GM12878 (cell line): ENCODE results near the gene SLC7A1. TPM values are rescaled to one million over a fixed set of nuclear protein-coding genes. Genes with fewer than 3 reads are reported as not detected.

ENCODE experiments used
- ATAC-seq: fragments of 200-7000 bp; cut with Tn5 transposase; 3 replicates; pipeline ENCODE4 v1.9.1; 2020; ENCODE audit warnings: mild to moderate bottlenecking, moderate library complexity
- BruUV-seq: library from RNA; stranded (reverse); fragments of 400-500 nt; replicated peaks from 2 replicates; lab custom pipeline; 2021; lab: Mats Ljungman, UMichigan
- CTCF ChIA-PET: fragments of 300-600 bp; sonication (Branson Sonifier 250); formaldehyde crosslinking; extraction: SDS; loops from one replicate; lab custom pipeline; 2021; ENCODE audit warnings: inconsistent platforms; lab: Yijun Ruan, JAX
- POLR2A ChIA-PET: fragments of 350-600 bp; formaldehyde crosslinking; extraction: SDS; loops from one replicate; lab custom pipeline; 2021; ENCODE audit warnings: inconsistent platforms; lab: Charles Lee
- RAD21 ChIA-PET: fragments of 300-600 bp; sonication (Branson Sonifier 250); formaldehyde crosslinking; loops from one replicate; lab custom pipeline; 2023; ENCODE audit warnings: antibody characterized with exemption; ENCODE audit not compliant: unreplicated experiment; lab: Charles Lee
- SMC1A ChIA-PET: fragments of 300-600 bp; sonication (Branson Sonifier 250); formaldehyde crosslinking; loops from one replicate; lab custom pipeline; 2023; ENCODE audit not compliant: unreplicated experiment, uncharacterized antibody; lab: Charles Lee
- DNase-seq: peaks from one replicate; pipeline ENCODE4 v3.0.0-alpha.2; 2011; ENCODE audit warnings: low read depth, low spot score
- FAIRE-seq: peaks from 3 replicates; lab custom pipeline; 2011; peaks lifted over from hg19 to GRCh38; lab: Jason Lieb, UNC
- H2AFZ ChIP-seq: 2 replicates; pipeline ENCODE4 v1.6.0; 2011; ENCODE audit warnings: low read depth, low read length, control low read depth; ENCODE audit not compliant: control insufficient read depth
- H3K27ac ChIP-seq: 2 replicates; pipeline ENCODE4 v1.5.1; 2011; ENCODE audit warnings: control low read depth; ENCODE audit not compliant: control insufficient read depth, insufficient read depth
- H3K27me3 ChIP-seq, 2 experiments: replicated peaks in 1 of 2; 2 replicates each; pipeline versions ENCODE4 v1.6.0 to v1.6.1; 2011; ENCODE audit warnings: low read length in 1 of 2; ENCODE audit not compliant: control insufficient read depth in 2 of 2, insufficient read depth in 2 of 2
- H3K36me3 ChIP-seq, 2 experiments: 2 replicates each; pipeline ENCODE4 v1.5.1; 2011; ENCODE audit warnings: low read length in 1 of 2; ENCODE audit not compliant: control insufficient read depth in 2 of 2, insufficient read depth in 2 of 2
- H3K4me1 ChIP-seq: 2 replicates; pipeline ENCODE4 v1.6.1; 2011; ENCODE audit warnings: mild to moderate bottlenecking, low read length, moderate library complexity, mixed read lengths; ENCODE audit not compliant: control insufficient read depth, insufficient read depth
- H3K4me2 ChIP-seq: 2 replicates; pipeline ENCODE4 v1.6.0; 2011; ENCODE audit warnings: control low read depth; ENCODE audit not compliant: control insufficient read depth, insufficient read depth
- H3K4me3 ChIP-seq: fragments of 200-600 bp; sonication (generic); 2 replicates; pipeline ENCODE4 v1.5.1; 2016
- H3K79me2 ChIP-seq: 2 replicates; pipeline ENCODE4 v1.6.0; 2011; ENCODE audit warnings: low read length; ENCODE audit not compliant: control insufficient read depth, insufficient read depth
- H3K9ac ChIP-seq: 2 replicates; pipeline ENCODE4 v1.8.0; 2011; ENCODE audit warnings: low read length, control low read depth, mixed read lengths; ENCODE audit not compliant: control insufficient read depth, insufficient read depth
- H3K9me3 ChIP-seq: replicated peaks from 3 replicates; pipeline ENCODE4 v1.5.1; 2011; ENCODE audit warnings: mild to moderate bottlenecking, low read length; ENCODE audit not compliant: control insufficient read depth, insufficient read depth
- H4K20me1 ChIP-seq: 2 replicates; pipeline ENCODE4 v1.6.0; 2011; ENCODE audit not compliant: control insufficient read depth, insufficient read depth
- EZH2 ChIP-seq: IDR thresholded peaks from 2 replicates; pipeline ENCODE4 v1.6.1; 2012; ENCODE audit warnings: low read depth, mild to moderate bottlenecking, control low read depth, inconsistent platforms, low read length, borderline replicate concordance; ENCODE audit not compliant: control insufficient read depth
- SIN3A ChIP-seq: IDR thresholded peaks from 2 replicates; pipeline ENCODE4 v1.6.1; 2012; ENCODE audit warnings: low read depth, low read length, improper control_type of control experiment
- ZSCAN29 ChIP-seq: fragments of 450-650 bp; IDR thresholded peaks from 2 replicates; pipeline ENCODE4 v1.6.1; 2017; ENCODE audit warnings: mild to moderate bottlenecking, moderate library complexity
- WGBS: methylation state at CpG from one replicate; pipeline ENCODE4 v1.1.6; 2016; ENCODE audit warnings: low lambda C conversion rate; ENCODE audit not compliant: insufficient replicate concordance, insufficient coverage; ENCODE audit errors: missing lambda C conversion rate; 5-methylcytosine and 5-hydroxymethylcytosine counted together
- in situ Hi-C: fragments of 300-500 bp; cut with MboI; formaldehyde crosslinking; loops from 9 replicates; pipeline ENCODE4 v1.14.3; 2018; ENCODE audit warnings: mixed read lengths
- intact Hi-C: fragments of 100-400 bp; cut with micrococcal nuclease; formaldehyde crosslinking; loops from one replicate; pipeline ENCODE4 v1.14.2; 2022; ENCODE audit not compliant: unreplicated experiment
- polyA plus RNA-seq, 11 experiments: library from polyadenylated mRNA; depleted of rRNA in 4 of 11; unstranded in 6 of 11; stranded (reverse) in 5 of 11; fragments of >200 nt; fragmentation: Nextera tagmentation in 4 of 11; fragmentation: Illumina TruSeq in 1 of 11; extraction: Ambion mirVana in 4 of 11; extraction: Trizol in 1 of 11; gene quantifications; 1 replicate in 1 of 11; 2 replicates in 10 of 11; pipeline versions ENCODE4 v1.2.1 to v1.2.3, GENCODE V29; 2011 to 2016; ENCODE audit warnings: inconsistent platforms in 2 of 11, missing spikeins in 2 of 11, low read depth in 1 of 11
- total RNA-seq, 4 experiments: library from RNA; depleted of rRNA in 3 of 4; stranded (reverse); fragments of >200 nt in 3 of 4; fragmentation: Illumina TruSeq in 1 of 4; extraction: Trizol in 1 of 4; gene quantifications; 2 replicates each; pipeline versions ENCODE4 v1.2.1 to v1.2.3, GENCODE V29; 2013 to 2021

The SLC7A1 gene
- total and polyA plus RNA-seq, 10 of the 15 experiments (the other 5 are each of a cell fraction or from before 2014, with no cell fraction given) = 6.4 to 91.7 (median 23.4) TPM

DNA sequence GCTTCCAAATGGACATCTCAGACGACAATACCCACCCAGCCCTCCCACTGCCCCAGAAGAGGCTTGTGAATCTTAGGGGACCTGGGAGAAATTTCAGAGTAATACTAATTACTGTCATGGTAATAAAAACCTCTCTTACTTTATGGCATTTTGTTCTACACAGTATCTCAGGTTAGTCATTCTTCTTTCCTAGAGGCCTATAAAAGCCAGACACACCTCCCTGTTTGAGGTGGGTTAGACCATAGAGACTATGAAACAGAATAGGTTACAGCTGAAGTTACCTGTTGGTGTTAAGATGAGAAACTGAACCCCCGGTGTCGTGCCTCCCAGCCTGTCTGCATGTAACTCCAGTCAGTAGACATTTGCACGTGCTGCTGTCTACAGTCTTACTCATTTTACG, 113.9 kb downstream of the SLC7A1 start:
- intact Hi-C loops (no loop called here), in situ Hi-C loops (no loop called here)
- no peak overlapping the region for H2AFZ ChIP-seq
- no peak overlapping the region for H3K4me3 ChIP-seq
- H3K36me3 ChIP-seq = no peaks in the 10 kb centered on the region
- ChIA-PET SMC1A (no interaction called here), CTCF (interaction anchor here (1.5 to 1.9 kb wide), 2 partner anchors 15 to 23 kb away, joined by 4 read pairs; no protein-coding TSS in a partner anchor), RAD21 (no interaction called here), POLR2A (interaction anchor here (0.6 kb wide), 1 partner anchor 628 kb away, joined by 4 read pairs; no protein-coding TSS in a partner anchor)
- DNase-seq = no peak
- no peak overlapping the region for H3K4me2 ChIP-seq
- H3K4me1 ChIP-seq = no peaks in the 10 kb centered on the region
- H3K79me2 ChIP-seq = no peaks in the 10 kb centered on the region
- H4K20me1 ChIP-seq = no peaks in the 10 kb centered on the region
- 26% methylated on average over 5 of the region's 5 CpGs for WGBS
- no peak overlapping the region for H3K27ac ChIP-seq
- no peaks in the 10 kb centered on the region for H3K9me3 ChIP-seq
- BruUV-seq = no TSS peak
- H3K27me3 ChIP-seq = no peaks in the 10 kb centered on the region; a peak in 1 of 4 replicates
- no peak overlapping the region for H3K9ac ChIP-seq
- no peak for FAIRE-seq
- no peak for TF ChIP-seq ZSCAN29
- ATAC-seq = no peak

DNA sequence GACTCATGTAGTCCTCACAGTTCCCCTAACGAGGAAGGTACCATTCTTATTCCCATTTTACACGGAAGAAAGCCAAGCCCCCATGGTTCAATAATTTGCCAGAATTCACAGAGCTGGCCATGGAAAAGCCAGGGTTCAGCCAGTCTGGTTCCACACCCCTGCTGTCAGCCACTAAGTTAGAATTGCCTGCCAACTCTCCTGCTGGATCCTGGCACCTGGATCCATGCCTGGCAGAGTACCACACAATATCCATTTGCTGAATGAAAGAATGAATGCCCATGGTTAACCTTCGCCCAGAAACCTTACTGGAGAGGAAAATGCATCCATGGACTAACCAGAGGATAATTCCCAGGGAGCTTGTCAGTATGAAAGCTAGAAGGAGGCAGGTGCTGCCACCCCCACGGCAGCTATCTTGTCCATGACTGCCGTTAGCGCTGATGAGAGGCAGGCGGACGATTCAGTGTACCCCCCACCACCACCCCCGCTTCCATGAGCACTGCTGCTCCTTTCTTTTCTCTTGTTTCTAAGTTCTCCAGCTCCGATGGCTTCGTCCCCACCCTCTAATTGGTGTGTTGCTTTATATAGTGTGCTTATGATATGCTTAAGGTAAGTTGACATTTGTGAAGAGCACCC, 114.5 kb downstream of the SLC7A1 start:
- BruUV-seq = no TSS peak
- Histone ChIP-seq H3K4me3 (no peak overlapping the region), H3K36me3 (no peaks in the 10 kb centered on the region), H4K20me1 (no peaks in the 10 kb centered on the region), H3K4me1 (no peaks in the 10 kb centered on the region), H3K27ac (no peak overlapping the region), H3K4me2 (no peak overlapping the region), H3K9ac (no peak overlapping the region), H3K9me3 (no peaks in the 10 kb centered on the region), H3K27me3 (no peaks in the 10 kb centered on the region; a peak in 1 of 4 replicates), H3K79me2 (no peaks in the 10 kb centered on the region), H2AFZ (no peak overlapping the region)
- in situ Hi-C loops (no loop called here), intact Hi-C loops (no loop called here)
- CTCF ChIA-PET = interaction anchor here (1.1 to 1.9 kb wide), 3 partner anchors 13 to 22 kb away, joined by 4 read pairs; no protein-coding TSS in a partner anchor
- POLR2A ChIA-PET = interaction anchor here (0.6 kb wide), 1 partner anchor 629 kb away, joined by 4 read pairs; no protein-coding TSS in a partner anchor
- ATAC-seq = no peak
- SMC1A ChIA-PET = no interaction called here
- RAD21 ChIA-PET = no interaction called here
- TF ChIP-seq EZH2 (no peak), SIN3A (no peak)
- no peak for DNase-seq
- WGBS = 42% methylated on average over 11 of the region's 11 CpGs
- FAIRE-seq = no peak
